Stimulated activated CD8-positive, alpha-beta memory T cell treated with anti-CD3 and anti-CD28 coated beads, Interleukin-4, amount 100 ng/mL, for 4 hours (primary cell): ENCODE data around the gene GATAD2B.
"Not testable (repeated sequence)": the region's sequence is repeated elsewhere in the genome, so short reads cannot be mapped to it uniquely, and the experiment has no call there.

Experiments used
- DNase-seq, 2 donors: peaks; one replicate each; pipeline ENCODE4 v3.0.0-alpha.2; 2020; ENCODE audit warnings: low read depth in 2 of 2, low spot score in 1 of 2

The GATAD2B gene

DNA sequence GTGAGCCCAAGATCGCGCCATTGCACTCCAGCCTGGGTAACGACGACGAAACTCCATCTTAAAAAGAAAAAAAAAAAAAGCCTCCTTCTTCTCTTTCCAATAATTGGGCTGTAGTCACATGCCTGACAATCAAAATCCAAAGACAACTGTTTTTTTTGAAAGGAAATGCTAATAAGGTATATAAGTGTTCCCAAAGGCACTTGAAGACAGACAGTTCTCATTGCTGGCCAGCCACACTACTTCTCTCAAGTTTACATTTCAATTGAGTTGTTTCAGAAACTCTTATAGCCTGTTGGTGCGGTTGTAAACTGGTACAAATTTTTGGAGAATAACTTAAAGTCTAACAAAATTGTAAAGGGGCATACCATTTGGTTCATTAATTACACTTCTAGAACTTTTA, 23.3 kb downstream of the GATAD2B start:
- DNase-seq, result no peak

DNA sequence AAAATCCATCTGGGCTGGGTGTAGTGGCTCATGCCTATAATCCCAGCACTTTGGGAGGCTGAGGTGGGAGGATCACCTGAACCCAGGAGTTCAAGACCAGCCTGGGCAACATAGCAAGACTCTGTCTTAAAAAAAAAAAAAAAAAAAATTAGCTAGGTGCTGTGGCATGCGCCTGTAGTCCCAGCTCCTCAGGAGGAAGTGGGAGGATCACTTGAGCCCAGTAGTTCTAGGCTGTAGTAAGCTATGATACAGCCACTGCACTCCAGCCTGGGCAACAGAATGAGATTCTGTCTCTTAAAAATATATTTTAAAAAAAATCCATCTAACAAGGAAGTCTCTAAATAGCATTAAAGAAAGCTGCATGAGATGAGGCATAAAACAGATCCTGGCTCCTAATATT, 26.9 kb downstream of the GATAD2B start:
- not testable (repeated sequence) for DNase-seq

DNA sequence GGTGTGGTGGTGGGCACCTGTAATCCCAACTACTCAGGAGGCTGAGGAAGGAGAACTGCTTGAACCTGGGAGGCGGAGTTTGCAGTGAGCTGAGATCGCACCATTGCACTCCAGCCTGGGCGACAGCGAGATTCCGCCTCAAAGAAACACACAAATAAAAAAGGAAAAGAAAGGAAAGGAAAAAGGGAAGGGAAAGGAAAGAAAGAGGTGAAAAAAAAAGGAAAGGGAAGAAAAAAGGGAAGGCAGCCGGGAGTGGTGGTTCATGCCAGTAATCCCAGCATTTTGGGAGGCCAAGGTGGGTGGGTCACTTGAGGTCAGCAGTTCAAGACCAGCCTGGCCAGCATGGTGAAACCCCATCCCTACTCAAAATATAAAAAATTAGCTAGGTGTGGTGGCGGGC, 31.7 kb downstream of the GATAD2B start:
- not testable (repeated sequence) for DNase-seq

DNA sequence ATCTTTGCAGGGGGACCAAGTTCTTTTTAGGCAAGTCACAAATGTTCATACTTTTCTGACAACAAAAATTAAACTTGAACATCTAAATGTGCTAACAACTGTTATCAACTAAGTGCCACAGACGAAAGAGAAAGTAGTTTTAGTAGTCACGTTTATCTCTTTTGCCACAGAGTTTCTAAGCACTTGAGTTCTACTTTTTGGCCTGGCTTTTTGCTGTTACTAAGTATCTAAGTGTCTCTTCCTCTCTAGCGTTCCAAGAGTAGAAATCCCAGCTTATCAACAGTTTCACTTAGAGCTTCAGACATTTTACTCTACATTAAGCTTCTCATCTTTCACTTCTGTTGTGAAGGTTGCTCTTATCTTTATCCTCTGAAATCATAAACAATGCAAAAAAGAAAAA, 34.2 kb downstream of the GATAD2B start:
- DNase-seq, result no peak

DNA sequence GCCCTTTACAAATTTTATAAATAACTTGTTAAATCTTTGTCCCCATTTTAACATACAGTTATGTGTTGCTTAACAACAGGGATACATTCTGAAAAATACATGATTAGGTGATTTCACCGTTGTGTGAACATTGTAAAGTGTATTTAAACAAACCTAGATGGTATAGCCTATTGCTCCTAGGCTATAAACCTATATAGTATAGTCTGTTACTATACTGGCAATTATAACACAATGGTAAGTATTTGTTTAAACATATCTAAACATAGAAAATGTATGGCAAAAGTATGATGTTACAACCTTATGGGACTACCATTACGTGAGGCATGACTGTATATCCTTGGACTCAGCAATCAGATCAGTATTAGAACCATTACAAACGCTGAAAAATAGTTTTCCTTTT, 36.6 kb downstream of the GATAD2B start:
- no peak for DNase-seq

DNA sequence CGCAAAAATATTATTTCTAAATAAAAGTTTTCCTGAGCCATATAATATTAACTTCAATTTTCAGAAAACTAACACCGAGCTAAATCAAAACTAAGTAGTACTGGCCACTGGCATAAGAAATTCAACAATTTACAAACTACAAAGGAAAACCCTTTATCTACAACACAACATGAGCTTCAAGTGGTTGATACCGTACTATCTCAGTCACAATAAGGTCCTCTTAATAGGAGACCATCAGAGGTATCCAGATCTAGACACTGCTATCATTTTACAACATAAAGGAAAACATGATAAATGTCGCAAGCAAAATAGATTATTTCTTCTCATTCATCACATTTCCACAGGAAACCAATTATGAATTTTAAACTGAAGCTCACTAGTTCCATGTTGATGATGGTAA, 39.5 kb downstream of the GATAD2B start:
- no peak for DNase-seq

DNA sequence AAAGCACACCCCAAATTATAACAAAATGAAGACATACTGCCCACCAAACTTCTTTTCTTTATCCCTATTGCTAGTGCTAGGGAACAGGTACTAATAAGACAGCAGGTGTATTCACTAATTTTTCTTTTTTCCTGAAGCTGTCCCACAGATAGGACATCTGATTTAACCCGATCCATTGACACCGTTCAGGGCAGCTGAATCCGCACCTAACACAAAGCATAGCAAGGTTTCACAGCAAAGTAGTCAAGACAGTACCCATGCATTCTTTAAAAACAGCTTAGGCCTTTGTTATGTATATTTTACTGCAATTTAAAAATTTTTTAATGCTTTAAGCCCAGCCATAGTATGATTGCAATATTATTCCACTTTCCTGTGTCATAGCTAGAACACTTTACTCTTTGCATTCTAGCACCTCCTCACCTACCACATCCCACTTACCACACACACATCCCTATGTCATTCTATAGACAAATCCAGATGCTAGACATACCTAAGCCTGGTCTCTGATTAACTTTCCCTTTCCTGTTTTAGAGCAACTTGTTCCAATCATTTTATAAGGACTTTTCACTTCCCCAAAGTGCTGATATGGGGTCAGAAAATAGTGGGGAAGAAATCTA, 40.4 kb downstream of the GATAD2B start:
- DNase-seq, result no peak

DNA sequence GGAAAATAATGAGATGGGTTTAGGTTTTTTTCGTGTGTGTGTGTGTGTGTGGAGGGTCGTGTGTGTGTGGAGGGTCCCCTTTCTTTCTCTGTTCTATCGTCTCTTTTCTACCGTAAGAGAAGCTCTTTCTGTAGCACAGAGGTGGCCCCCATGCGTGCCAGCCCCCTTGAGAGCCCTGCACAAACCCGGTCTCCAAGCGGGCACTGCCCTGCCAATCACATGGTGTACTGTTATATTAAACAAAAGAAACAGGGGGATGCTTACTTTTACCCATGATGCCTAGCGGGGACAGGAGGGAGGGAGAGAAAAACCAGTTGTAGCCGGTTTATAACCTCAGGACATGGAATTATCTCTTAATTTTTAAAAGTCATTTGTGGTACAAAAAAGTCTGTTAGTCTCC, 41.0 kb downstream of the GATAD2B start:
- no peak for DNase-seq

DNA sequence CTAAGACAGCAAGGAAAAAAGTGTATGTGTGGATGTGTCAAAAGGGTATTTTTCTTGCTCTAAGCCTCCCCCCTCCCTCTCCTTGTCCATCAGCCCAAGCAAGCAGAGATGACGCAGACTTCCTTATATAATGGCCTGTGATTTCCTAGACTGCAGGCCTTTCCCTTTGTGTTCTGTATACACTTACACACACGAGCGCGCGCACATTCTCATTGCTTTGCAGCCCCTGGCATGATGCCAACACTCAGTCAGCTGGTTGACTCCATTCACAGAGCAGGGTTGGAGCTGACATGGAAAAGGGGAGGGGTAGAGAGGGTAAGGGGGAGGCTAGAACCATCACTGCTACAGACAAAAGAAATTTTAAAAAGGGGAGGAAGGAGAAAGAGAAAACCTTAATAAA, 41.8 kb downstream of the GATAD2B start:
- no peak for DNase-seq

DNA sequence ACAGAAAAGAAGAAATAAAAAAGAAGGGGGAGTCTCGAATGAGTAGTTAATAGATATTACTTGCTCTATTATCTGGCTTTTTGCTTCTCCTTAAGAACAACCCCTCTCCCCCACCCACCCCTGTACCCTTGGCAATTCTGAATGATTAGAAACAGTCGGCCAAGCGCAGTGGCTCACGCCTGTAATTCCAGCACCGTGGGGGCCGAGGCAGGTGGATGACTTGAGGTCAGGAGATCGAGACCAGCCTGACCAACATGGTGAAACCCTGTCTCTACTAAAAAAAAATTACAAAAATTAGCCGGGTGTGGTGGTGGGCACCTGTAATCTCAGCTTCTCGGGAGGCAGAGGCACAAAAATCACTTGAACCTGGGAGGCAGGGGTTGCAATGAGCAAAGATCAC, 42.7 kb downstream of the GATAD2B start:
- DNase-seq, result no peak

DNA sequence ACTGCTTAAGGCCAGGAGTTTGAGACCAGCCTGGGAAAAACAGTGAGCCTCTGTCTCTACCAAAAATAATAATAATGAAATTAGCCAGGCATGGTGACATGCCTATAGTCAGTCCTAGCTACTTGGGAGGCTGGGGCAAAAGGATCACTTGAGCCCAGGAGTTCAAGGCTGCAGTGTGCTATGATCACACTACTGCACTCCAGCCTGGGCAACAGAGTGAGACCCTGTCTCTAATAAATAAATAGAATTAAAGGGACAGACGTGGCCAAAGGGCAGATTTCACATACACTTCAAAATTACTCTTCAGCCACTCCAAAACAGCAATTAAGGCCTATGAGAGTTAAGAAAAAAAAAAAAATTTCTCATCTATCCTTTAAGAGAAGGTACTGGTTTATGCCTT, 45.7 kb downstream of the GATAD2B start:
- no peak for DNase-seq

DNA sequence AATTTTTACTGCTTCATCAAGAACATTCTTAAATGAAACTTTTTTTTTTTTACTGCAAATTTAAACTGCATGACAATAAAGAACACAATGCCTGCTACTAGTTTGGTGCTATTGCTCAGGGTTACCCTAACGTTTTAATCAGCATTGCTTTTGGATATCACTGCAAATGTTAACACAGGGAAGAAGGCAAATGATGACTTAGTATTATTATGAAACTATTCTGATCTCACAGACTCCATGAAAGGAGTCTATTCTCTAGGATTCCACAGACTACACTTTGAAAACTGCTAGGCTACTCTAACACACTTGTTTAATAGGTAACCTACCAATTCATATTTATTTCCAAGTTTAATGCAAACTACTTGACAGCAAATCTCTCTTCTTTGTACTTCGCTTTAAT, 49.8 kb downstream of the GATAD2B start:
- no peak for DNase-seq

DNA sequence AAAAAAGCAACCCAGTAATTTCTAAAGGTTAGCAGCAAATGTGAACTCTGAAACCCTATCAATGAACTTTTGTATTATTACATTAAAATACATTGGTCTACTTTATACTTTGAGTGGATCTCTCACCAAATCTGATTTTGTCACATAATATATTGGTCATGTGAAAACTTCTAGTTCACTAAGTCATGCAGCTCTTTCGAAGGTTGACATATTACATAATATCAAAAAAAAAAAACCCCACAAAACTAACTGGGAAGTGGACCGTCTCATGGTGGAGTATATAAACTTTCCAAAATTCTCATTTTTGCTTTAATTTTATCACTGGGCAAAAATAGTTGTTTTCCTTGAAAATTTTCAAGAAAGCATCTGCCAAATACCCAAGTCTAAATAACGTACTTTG, 50.4 kb downstream of the GATAD2B start:
- no peak for DNase-seq

DNA sequence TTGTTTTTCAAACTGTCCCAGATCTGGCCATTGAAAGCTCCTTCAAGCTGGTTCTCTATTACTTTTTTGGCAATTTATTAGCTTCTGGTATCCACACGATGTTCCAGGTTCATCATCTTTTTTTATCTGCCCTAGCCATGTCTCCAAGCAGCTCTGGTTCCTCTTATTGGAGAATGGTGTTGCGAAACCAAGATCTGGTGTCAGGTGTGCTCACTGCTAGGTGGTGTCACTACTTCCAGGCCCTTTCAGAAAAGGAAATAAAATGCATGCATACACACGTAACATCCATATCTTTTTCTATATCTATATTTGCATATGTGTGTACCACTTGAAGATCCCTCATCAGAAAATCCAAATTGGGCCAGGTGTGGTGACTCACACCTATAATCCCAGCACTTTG, 53.3 kb downstream of the GATAD2B start:
- DNase-seq, result no peak

DNA sequence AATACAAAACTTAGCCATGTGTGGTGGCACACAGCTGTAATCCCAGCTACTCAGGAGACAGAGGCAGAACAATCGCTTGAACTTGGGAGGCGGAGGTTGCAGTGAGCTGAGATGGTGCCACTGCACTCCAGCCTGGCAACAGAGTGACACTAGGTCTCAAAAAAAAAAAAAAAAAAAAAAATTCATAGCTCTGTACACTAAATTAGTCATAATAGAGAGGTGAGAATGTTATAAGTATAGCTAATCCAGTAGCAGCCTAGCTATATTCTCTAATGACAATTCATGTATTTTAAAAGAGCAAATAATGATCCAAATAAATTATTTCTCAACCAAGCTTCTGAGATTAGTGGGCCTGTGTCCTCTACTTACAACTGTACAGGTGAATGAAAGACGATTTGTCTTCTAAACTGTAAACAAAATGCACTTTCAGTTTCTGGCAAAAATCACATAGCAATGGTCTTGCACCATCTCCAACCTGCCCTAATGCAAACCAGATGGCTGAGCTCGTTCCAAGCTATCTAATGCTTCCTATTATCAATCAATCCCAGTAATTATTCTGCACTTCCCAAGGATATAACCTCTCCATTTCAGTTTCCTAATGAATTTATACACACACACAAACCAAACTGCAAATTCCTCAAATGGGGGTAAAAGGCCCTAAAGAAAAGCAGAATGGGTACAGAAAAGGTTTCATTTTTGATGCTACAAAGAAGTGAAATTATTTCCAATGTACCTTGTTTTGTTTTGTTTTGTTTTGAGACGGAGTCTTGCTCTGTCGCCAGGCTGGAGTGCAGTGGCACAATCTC, 56.5 kb downstream of the GATAD2B start:
- no peak for DNase-seq

DNA sequence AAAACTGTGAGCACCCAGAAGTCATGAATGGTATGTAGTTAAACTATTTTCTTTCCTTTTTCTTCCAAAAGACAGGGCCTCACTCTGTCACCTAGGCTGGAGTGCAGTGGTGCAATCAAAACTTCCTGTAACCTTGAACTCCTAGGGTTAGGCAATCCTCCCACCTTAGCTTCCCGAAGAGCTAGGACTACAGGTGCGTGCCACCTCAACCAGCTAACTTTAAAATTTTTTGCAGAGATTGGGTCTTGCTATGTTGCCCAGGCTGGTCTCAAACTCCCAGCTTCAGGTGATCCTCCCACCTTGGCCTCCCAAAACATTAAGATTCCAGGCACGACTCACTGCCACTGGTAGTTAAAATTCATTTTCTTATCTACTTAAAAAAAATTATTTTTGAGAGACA, 62.5 kb downstream of the GATAD2B start:
- no peak for DNase-seq

DNA sequence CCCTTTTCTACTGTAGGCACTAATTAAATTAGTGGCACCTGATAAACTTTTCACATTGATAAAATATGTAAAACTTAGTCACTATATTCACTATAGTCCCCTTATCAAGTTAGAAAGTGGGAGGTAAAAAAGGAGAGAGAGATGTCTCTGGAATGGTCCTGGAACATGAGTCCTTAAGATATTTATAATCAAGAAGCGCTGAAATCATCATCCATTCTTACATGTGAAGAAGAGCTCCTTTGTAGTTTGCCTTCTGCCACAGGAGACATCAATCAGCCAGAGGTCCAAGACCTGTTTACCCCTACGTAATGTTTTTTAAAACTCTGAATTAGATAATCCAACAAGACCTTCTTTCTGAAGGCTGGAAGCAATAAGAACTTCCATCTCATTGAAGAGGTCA, 65.3 kb downstream of the GATAD2B start:
- no peak for DNase-seq

DNA sequence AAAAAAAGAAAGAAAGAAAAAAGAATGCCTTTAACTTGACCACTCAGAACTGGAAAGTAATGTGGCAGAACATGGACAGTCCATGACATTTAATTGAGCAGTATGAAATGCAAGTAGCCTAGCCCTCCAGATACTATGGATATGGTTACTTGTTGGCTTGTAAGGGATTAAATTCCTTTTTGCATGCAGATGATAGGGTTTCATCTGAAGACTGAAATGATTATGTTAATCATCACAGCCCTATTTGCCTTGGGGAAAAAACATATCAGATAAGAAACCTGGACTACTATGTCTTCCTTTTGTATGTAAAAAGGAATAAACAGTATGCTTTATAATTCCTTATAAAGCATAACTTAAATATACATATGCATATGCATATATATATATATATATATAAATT, 66.0 kb downstream of the GATAD2B start:
- DNase-seq, result no peak

DNA sequence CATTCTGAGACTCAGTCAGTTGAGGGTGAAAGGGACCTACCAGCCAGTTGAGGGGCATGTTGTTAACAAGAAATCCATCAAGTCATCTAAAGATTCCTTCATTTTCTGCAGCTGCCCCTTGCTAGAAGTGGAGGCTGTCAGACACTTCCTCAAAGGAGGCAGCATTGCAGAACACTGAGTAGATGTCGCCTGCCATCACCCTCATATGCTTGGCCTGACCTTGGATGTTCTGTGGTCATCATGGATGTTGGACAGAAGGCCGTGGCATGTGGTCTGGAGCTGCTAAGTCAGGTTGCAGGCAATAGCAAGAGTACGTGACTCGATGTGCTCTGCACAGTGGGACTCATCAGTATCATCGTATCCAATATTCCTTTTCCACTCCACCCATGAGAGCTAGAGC, 70.6 kb downstream of the GATAD2B start:
- no peak for DNase-seq

DNA sequence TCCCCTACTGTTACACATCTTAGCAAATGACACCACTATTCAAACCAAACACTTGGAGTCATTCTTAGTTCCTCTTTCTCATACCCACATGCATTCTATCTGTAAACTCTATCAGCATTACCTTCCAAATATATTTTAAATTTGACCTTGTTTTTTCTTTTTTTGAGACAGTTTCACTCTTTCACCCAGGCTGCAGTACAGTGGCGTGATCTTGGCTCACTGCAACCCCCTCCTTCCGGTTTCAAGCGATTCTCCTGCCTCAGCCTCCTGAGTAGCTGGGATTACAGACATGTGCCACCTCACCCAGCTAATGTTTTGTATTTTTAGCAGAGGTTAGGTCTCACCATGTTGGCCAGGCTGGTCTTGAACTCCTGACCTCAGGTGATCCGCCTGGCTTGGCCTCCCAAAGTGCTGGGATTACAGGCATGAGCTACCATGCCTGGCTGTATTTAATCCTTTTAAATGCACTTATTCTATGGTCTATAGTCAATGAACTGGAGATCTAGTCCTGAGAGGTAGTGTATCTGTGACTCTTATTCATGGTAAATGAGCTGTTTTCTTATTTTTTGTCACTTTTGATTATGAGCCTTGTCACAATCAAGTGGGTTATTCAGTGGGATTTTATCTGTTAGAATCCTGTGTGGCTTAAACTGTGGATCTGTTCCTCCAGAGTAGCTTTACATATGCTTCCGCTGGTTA, 73.1 kb downstream of the GATAD2B start:
- DNase-seq, result no peak

DNA sequence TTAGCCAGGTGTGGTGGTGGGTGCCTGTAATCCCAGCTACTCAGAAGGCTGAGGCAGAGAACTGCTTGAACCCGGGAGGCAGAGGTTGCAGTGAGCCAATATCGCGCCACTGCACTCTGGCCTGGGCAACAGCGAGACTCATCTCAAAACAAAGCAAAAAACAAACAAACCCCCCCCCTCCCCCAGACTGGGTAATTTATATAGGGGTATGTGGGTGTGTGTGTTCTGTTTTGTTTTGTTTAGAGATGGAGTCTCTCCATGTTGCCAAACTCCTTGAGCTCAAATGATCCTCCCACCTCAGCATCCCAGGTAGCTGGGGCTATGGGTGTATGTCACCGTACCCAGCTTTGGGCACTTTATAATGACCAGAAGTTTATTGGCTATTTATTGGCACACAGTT, 74.0 kb downstream of the GATAD2B start:
- no peak for DNase-seq

DNA sequence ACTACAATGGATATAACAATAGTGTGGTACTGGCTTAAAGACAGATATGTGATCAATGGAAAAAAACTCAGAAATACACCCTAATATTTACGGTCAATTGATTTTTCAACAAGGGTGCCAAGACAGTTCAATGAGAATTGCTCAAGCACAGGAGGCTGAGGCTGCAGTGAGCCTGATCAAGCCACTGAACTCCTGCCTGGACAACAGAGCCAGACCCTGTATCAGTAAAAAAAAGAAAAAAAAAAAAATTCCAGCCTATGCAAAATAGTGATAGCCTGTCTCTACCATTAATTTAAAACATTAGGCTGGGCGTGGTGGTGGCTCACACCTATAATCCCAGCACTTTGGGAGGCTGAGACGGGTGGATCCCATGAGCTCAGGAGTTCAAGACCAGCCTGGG, 77.6 kb downstream of the GATAD2B start:
- no peak for DNase-seq
